Measurements from ENCODE around the gene AK5.

AK5 gene

GRCh38 chr1:77579547-77579946 is 297.7 kb downstream of the AK5 start:
- no peak overlapping the region for H3K4me3 ChIP-seq (ENCODE audit: insufficient read depth, low read length, poor library complexity, severe bottlenecking)
- peaks cover 9% of the 10 kb centered on the region; the same call in 1 of the 2 replicates for H3F3A ChIP-seq (ENCODE audit: insufficient read depth)
- no peaks in the 10 kb centered on the region for H3K9me3 ChIP-seq (ENCODE audit: insufficient read depth, low read length)
- no peak overlapping the region for H3K4me2 ChIP-seq (ENCODE audit: low read depth, low read length, poor library complexity, severe bottlenecking)
- H2AFZ ChIP-seq (ENCODE audit: low read depth, low read length, severe bottlenecking): no peak overlapping the region
- TF ChIP-seq, protein P1, sequence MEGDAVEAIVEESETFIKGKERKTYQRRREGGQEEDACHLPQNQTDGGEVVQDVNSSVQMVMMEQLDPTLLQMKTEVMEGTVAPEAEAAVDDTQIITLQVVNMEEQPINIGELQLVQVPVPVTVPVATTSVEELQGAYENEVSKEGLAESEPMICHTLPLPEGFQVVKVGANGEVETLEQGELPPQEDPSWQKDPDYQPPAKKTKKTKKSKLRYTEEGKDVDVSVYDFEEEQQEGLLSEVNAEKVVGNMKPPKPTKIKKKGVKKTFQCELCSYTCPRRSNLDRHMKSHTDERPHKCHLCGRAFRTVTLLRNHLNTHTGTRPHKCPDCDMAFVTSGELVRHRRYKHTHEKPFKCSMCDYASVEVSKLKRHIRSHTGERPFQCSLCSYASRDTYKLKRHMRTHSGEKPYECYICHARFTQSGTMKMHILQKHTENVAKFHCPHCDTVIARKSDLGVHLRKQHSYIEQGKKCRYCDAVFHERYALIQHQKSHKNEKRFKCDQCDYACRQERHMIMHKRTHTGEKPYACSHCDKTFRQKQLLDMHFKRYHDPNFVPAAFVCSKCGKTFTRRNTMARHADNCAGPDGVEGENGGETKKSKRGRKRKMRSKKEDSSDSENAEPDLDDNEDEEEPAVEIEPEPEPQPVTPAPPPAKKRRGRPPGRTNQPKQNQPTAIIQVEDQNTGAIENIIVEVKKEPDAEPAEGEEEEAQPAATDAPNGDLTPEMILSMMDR (IDR thresholded peaks at IDR 0.05; ENCODE audit: insufficient read depth, low read length, poor library complexity, severe bottlenecking): no peak
- no peak for TF ChIP-seq EZH2phosphoT487 (conservative IDR thresholded peaks at IDR 0.05; ENCODE audit: low read length)
- H3K36me3 ChIP-seq (ENCODE audit: low read length): peaks cover 54% of the 10 kb centered on the region
- no peak overlapping the region for H3K27ac ChIP-seq (ENCODE audit: low read depth, low read length)
- no peaks in the 10 kb centered on the region for H3K27me3 ChIP-seq (ENCODE audit: low read length)
- H3K9ac ChIP-seq (ENCODE audit: low read length): no peak overlapping the region
- H4K20me1 ChIP-seq (ENCODE audit: low read depth, low read length): no peaks in the 10 kb centered on the region
- H3K9me2 ChIP-seq (replicated peaks; ENCODE audit: insufficient read depth, low read length): no peaks in the 10 kb centered on the region
- H3K79me2 ChIP-seq (ENCODE audit: insufficient read depth, low read length): no peaks in the 10 kb centered on the region

DNA sequence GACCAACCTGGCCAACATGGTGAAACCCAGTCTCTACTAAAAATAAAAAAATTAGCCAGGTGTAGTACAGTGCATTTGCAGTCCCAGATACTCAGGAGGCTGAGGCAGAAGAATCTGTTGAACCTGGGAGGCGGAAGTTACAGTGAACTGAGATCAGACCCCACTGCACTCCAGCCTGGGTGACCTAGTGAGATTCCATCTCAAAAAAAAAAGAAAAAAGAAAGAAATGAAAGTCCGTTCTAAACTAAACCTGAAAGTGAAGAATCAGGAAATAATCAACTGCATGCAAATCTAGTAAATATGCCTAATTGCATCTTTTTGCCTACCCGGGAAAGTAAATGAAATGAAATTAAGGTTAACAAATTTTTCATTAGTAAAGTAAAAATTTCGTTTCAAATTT is 301.1 kb downstream of the AK5 start:
- H3K4me2 ChIP-seq (ENCODE audit: low read depth, low read length, poor library complexity, severe bottlenecking): no peak overlapping the region
- H3K27me3 ChIP-seq (ENCODE audit: low read length): no peaks in the 10 kb centered on the region
- no peak overlapping the region for H3K27ac ChIP-seq (ENCODE audit: low read depth, low read length)
- peaks cover 18% of the 10 kb centered on the region; the same call in 1 of the 2 replicates for H3F3A ChIP-seq (ENCODE audit: insufficient read depth)
- no peak overlapping the region for H2AFZ ChIP-seq (ENCODE audit: low read depth, low read length, severe bottlenecking)
- H3K79me2 ChIP-seq (ENCODE audit: insufficient read depth, low read length): no peaks in the 10 kb centered on the region; the same call in 1 of the 2 replicates
- peaks cover 44% of the 10 kb centered on the region for H3K36me3 ChIP-seq (ENCODE audit: low read length)
- no peak for TF ChIP-seq EZH2phosphoT487 (conservative IDR thresholded peaks at IDR 0.05; ENCODE audit: low read length)
- TF ChIP-seq, protein P1 (IDR thresholded peaks at IDR 0.05; ENCODE audit: insufficient read depth, low read length, poor library complexity, severe bottlenecking): no peak
- no peaks in the 10 kb centered on the region for H3K9me3 ChIP-seq (ENCODE audit: insufficient read depth, low read length)
- H3K4me3 ChIP-seq (ENCODE audit: insufficient read depth, low read length, poor library complexity, severe bottlenecking): no peak overlapping the region
- no peaks in the 10 kb centered on the region for H4K20me1 ChIP-seq (ENCODE audit: low read depth, low read length)
- no peak overlapping the region for H3K9ac ChIP-seq (ENCODE audit: low read length)
- H3K9me2 ChIP-seq (replicated peaks; ENCODE audit: insufficient read depth, low read length): no peaks in the 10 kb centered on the region

DNA sequence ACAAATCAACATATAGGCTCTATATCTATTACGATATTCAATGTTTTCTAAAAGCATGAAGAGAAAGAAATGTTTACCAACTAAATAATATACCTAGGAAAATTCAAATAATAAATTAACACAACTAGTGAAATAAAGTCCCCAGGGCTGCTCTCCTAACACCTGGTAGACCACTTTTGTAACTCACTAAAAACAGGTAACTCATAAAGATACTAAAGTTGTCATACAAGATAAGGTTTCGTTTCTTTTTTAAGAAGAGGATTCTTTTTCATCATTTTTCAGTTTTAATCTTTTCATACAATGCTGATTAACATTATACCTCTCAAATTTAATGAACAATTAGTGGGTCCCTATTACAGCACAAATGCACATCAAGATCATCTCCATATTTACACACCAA is 301.7 kb downstream of the AK5 start:
- no peak overlapping the region for H3K4me2 ChIP-seq (ENCODE audit: low read depth, low read length, poor library complexity, severe bottlenecking)
- no peak for TF ChIP-seq EZH2phosphoT487 (conservative IDR thresholded peaks at IDR 0.05; ENCODE audit: low read length)
- TF ChIP-seq, protein P1 (IDR thresholded peaks at IDR 0.05; ENCODE audit: insufficient read depth, low read length, poor library complexity, severe bottlenecking): no peak

More for the DNA sequence above, 301.7 kb downstream of the AK5 start:
- Histone ChIP-seq H3K27ac (ENCODE audit: low read depth, low read length) (no peak overlapping the region), H3K27me3 (ENCODE audit: low read length) (no peaks in the 10 kb centered on the region), H3K36me3 (ENCODE audit: low read length) (peaks cover 40% of the 10 kb centered on the region), H3F3A (ENCODE audit: insufficient read depth) (peaks cover 18% of the 10 kb centered on the region; the same call in 1 of the 2 replicates), H3K9ac (ENCODE audit: low read length) (no peak overlapping the region), H3K9me2 (replicated peaks; ENCODE audit: insufficient read depth, low read length) (no peaks in the 10 kb centered on the region), H3K79me2 (ENCODE audit: insufficient read depth, low read length) (no peaks in the 10 kb centered on the region; the same call in 1 of the 2 replicates), H2AFZ (ENCODE audit: low read depth, low read length, severe bottlenecking) (no peak overlapping the region), H3K4me3 (ENCODE audit: insufficient read depth, low read length, poor library complexity, severe bottlenecking) (no peak overlapping the region), H3K9me3 (ENCODE audit: insufficient read depth, low read length) (no peaks in the 10 kb centered on the region), H4K20me1 (ENCODE audit: low read depth, low read length) (no peaks in the 10 kb centered on the region)
